GM12891 (cell line): ENCODE measurements around the gene RUNDC1.
"Not testable (repeated sequence)": the region's sequence is repeated elsewhere in the genome, so short reads cannot be mapped to it uniquely, and the experiment has no call there.

Source experiments
- PAX5 ChIP-seq: IDR thresholded peaks from 2 replicates; pipeline ENCODE4 v1.6.1; 2011; ENCODE audit warnings: low read length, moderate library complexity, mild to moderate bottlenecking; ENCODE audit not compliant: insufficient read depth, severe bottlenecking
- POLR2A ChIP-seq: IDR thresholded peaks from 2 replicates; pipeline ENCODE4 v1.6.1; 2011; ENCODE audit warnings: low read depth, low read length, control low read depth
- POLR2AphosphoS5 ChIP-seq: IDR thresholded peaks from 2 replicates; pipeline ENCODE4 v1.6.1; 2011; ENCODE audit warnings: low read depth, low read length, control low read depth
- POU2F2 ChIP-seq: IDR thresholded peaks from 2 replicates; pipeline ENCODE4 v1.6.1; 2011; ENCODE audit warnings: low read depth, mild to moderate bottlenecking, control low read depth, low read length, moderate library complexity
- SPI1 ChIP-seq: IDR thresholded peaks from 2 replicates; pipeline ENCODE4 v1.6.1; 2011; ENCODE audit warnings: low read depth, low read length, control low read depth
- TAF1 ChIP-seq: IDR thresholded peaks from 2 replicates; pipeline ENCODE4 v1.6.1; 2011; ENCODE audit warnings: low read depth, low read length, control low read depth

DNA sequence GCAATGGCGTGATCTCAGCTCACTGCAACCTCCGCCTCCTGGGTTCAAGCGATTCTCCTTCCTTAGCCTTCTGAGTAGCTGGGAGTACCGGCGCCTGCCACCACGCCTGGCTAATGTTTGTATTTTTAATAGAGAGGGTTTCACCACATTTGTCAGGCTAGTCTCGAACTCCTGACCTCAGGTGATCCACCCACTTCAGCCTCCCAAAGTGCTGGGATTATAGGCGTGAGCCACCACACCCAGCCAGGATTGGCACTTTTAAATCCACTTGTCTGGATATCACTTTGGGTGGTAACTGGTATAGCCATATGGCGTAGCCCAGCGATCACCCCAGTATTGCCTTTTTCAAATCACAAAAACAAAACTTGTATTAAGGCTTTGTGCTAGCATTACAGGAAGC lies 13.5 kb downstream of the RUNDC1 start:
- not testable (repeated sequence) for TF ChIP-seq POLR2A, POLR2AphosphoS5, PAX5, SPI1, TAF1, POU2F2
